ENCODE data around the gene GOLGA3.

GOLGA3 gene

DNA sequence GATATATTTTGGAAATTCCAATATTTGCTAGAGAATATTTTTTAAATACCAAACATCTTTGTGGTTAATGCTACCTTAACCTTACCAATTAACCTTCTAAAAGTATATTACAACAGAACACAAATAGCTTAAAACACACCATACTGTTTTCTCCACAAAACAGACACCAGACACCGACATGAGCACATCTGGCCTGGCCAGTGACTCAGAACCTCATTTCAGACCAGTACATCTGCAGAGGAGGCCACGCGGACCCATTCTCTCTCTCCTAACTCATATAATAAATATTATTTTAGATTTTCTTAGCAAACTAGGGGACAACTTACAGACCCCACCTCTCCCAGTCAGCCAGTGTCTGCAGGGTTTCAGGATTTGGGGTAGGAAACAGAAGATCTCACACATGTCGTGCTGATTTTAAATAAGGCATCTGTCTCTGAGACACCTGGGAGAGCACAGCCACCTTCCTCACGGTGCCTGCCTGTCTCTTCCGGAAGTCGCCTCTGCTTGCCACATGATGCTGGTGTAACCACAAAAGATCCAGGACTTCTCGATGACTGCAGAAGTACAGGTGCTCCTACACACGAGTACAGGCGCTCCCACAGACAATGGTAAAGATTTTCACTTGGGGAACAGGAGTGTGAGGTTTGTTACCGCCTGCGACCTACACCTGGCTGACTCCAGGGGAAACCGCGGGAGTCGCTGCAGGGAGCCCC, 57.4 kb downstream of the GOLGA3 start:
- Histone ChIP-seq H3K27me3 (ENCODE audit: insufficient read depth, poor library complexity, severe bottlenecking) (no peaks in the 10 kb centered on the region), H3K36me3 (ENCODE audit: low read depth) (peaks cover 54% of the 10 kb centered on the region), H3K4me1 (ENCODE audit: insufficient read depth, poor library complexity, severe bottlenecking) (no peaks in the 10 kb centered on the region), H3K4me3 (ENCODE audit: severe bottlenecking) (no peak overlapping the region), H3K9me3 (ENCODE audit: severe bottlenecking) (no peaks in the 10 kb centered on the region), H3K27ac (ENCODE audit: poor library complexity, severe bottlenecking) (no peak overlapping the region)
- DNase-seq (ENCODE audit: low spot score) (no peak), ATAC-seq (ENCODE audit: low read depth) (no peak)
- TF ChIP-seq, protein P1, sequence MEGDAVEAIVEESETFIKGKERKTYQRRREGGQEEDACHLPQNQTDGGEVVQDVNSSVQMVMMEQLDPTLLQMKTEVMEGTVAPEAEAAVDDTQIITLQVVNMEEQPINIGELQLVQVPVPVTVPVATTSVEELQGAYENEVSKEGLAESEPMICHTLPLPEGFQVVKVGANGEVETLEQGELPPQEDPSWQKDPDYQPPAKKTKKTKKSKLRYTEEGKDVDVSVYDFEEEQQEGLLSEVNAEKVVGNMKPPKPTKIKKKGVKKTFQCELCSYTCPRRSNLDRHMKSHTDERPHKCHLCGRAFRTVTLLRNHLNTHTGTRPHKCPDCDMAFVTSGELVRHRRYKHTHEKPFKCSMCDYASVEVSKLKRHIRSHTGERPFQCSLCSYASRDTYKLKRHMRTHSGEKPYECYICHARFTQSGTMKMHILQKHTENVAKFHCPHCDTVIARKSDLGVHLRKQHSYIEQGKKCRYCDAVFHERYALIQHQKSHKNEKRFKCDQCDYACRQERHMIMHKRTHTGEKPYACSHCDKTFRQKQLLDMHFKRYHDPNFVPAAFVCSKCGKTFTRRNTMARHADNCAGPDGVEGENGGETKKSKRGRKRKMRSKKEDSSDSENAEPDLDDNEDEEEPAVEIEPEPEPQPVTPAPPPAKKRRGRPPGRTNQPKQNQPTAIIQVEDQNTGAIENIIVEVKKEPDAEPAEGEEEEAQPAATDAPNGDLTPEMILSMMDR (IDR thresholded peaks at IDR 0.05; ENCODE audit: poor library complexity, severe bottlenecking) = no peak

DNA sequence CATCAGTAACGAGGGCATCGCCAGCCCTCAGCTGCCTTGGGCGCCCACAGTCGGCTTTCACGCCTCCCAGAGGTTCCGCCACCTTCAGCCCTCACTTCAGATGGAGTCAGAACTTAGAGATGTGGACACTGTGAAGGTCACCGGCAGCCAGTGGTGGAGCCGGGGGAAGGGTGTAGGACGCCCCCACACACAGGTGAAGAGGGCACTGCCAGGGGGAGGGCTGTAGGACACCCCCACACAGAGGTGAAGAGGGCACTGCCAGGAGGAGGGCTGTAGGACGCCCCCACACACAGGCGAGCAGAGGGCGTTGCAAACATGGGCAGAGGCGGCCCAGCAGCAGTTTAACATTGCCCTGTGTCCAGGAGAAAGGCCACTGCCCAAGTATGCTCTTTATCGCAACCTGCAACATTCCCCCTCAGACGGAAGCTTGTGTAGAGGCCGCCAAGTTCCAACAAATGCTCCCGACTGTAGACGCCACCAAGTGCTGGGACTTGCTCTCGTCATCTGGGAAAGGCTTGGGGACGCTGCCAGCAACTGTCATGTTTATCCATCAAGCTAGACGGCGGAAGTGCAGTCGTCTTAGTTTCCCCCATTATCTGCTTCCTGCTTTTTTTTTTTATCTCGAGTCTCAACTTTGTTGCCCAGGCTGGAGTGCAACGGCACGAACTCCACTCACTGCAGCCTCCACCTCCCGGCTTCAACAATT, 62.1 kb downstream of the GOLGA3 start:
- DNase-seq (ENCODE audit: low spot score) (no peak), ATAC-seq (ENCODE audit: low read depth) (no peak)
- TF ChIP-seq, protein P1 (IDR thresholded peaks at IDR 0.05; ENCODE audit: poor library complexity, severe bottlenecking) = no peak
- H3K4me3 ChIP-seq (ENCODE audit: severe bottlenecking) = no peak overlapping the region
- no peaks in the 10 kb centered on the region for H3K9me3 ChIP-seq (ENCODE audit: severe bottlenecking)
- peaks cover 18% of the 10 kb centered on the region for H3K36me3 ChIP-seq (ENCODE audit: low read depth)
- H3K27me3 ChIP-seq (ENCODE audit: insufficient read depth, poor library complexity, severe bottlenecking) = no peaks in the 10 kb centered on the region
- no peaks in the 10 kb centered on the region for H3K4me1 ChIP-seq (ENCODE audit: insufficient read depth, poor library complexity, severe bottlenecking)
- H3K27ac ChIP-seq (ENCODE audit: poor library complexity, severe bottlenecking) = peak overlapping the region; percentile 4

DNA sequence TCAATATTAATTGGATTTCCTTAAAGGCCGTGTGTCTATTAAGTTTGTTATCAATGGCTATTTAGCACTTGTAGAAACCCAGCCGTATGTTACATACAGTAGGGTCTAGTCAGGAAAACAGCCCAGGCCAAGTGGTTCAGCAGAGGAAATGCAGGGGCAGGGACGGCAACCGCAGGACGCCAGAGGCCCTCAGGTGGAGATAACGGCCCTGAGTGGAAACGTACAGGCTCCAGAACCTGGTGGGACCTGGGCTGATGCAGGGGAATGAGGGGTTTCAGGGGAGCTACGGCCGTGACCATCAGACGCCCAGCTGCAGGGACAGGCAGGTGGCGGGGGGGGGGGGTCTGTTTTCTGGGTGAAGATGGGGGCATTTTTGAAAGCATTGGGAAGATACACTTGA, 63.3 kb downstream of the GOLGA3 start:
- no peak overlapping the region for H3K27ac ChIP-seq (ENCODE audit: poor library complexity, severe bottlenecking)

DNA sequence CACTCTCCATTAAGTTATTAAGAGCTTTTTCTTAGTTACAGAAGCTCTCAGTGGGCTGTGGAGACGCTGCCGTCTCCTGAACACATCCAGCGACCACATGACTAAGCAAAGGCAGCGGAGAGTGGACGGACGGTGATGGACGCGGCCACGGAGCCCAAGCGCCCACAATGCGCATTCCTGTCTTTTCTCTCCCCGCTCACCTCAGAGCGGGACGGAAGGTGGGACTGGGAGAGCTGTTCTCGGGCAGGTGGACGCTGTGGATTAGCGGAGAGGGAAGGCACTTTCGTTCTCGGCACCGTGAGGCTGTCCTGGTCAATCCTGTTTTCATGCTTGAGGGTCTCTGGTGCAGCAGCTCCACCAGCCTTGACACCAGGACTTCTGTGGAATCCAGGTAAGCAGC, 64.4 kb downstream of the GOLGA3 start:
- Histone ChIP-seq H3K36me3 (ENCODE audit: low read depth) (peaks cover 16% of the 10 kb centered on the region), H3K4me3 (ENCODE audit: severe bottlenecking) (no peak overlapping the region), H3K4me1 (ENCODE audit: insufficient read depth, poor library complexity, severe bottlenecking) (peaks cover 6% of the 10 kb centered on the region), H3K27ac (ENCODE audit: poor library complexity, severe bottlenecking) (no peak overlapping the region), H3K9me3 (ENCODE audit: severe bottlenecking) (no peaks in the 10 kb centered on the region), H3K27me3 (ENCODE audit: insufficient read depth, poor library complexity, severe bottlenecking) (no peaks in the 10 kb centered on the region)
- DNase-seq (ENCODE audit: low spot score) (no peak), ATAC-seq (ENCODE audit: low read depth) (no peak)
- TF ChIP-seq, protein P1 (IDR thresholded peaks at IDR 0.05; ENCODE audit: poor library complexity, severe bottlenecking) = no peak

More for the DNA sequence above, 63.3 kb downstream of the GOLGA3 start:
- TF ChIP-seq, protein P1 (IDR thresholded peaks at IDR 0.05; ENCODE audit: poor library complexity, severe bottlenecking) = no peak
- no peaks in the 10 kb centered on the region for H3K4me1 ChIP-seq (ENCODE audit: insufficient read depth, poor library complexity, severe bottlenecking)
- DNase-seq (ENCODE audit: low spot score) = no peak
- no peak overlapping the region for H3K4me3 ChIP-seq (ENCODE audit: severe bottlenecking)
- peaks cover 8% of the 10 kb centered on the region for H3K36me3 ChIP-seq (ENCODE audit: low read depth)
- ATAC-seq (ENCODE audit: low read depth) = no peak
- H3K9me3 ChIP-seq (ENCODE audit: severe bottlenecking) = no peaks in the 10 kb centered on the region
- no peaks in the 10 kb centered on the region for H3K27me3 ChIP-seq (ENCODE audit: insufficient read depth, poor library complexity, severe bottlenecking)

Measured in RWPE2 (cell line).